Measurements from ENCODE around the gene HLA-DQB2.

GRCh38 chr6:32761072-32761471 is 2.3 kb downstream of the HLA-DQB2 start:
- TF ChIP-seq CTCF (conservative IDR thresholded peaks at IDR 0.05; ENCODE audit: low read depth, low read length) (no peak), RAD21 (IDR thresholded peaks at IDR 0.05; ENCODE audit: low read length) (no peak), BHLHE40 (IDR thresholded peaks at IDR 0.05; ENCODE audit: low read depth, low read length) (no peak)
